CD4-positive, alpha-beta T cell (primary cell): ENCODE results near the gene HS2ST1. TPM values are rescaled to one million over a fixed set of nuclear protein-coding genes. Genes with fewer than 3 reads are reported as not detected.

ENCODE experiments used
- ATAC-seq: fragments of 200-7000 bp; cut with Tn5 transposase; one replicate; pipeline ENCODE4 v1.10.0; 2022; ENCODE audit warnings: mild to moderate bottlenecking; ENCODE audit not compliant: poor library complexity
- CTCF ChIA-PET: fragments of 350-600 bp; sonication (Branson Sonifier 250); formaldehyde crosslinking; loops from one replicate; lab custom pipeline; 2021; ENCODE audit warnings: antibody characterized with exemption, inconsistent platforms; lab: Charles Lee
- POLR2A ChIA-PET: fragments of 350-600 bp; sonication (Branson Sonifier 250); formaldehyde crosslinking; loops from one replicate; lab custom pipeline; 2021; ENCODE audit warnings: antibody characterized with exemption, inconsistent platforms; lab: Charles Lee
- DNase-seq, 14 experiments: peaks; one replicate each; pipeline ENCODE4 v3.0.0-alpha.2; 2013 to 2020; ENCODE audit warnings: mixed read lengths in 2 of 14
- H3K27ac ChIP-seq, 2 donors: one replicate each; pipeline versions ENCODE4 v1.5.1 to v1.7.0; 2013; ENCODE audit warnings: low read length in 2 of 2, low read depth in 1 of 2, mild to moderate bottlenecking in 1 of 2
- H3K27me3 ChIP-seq, 2 experiments: 1 replicate in 1 of 2; 2 replicates in 1 of 2; pipeline versions ENCODE4 v1.6.1 to v1.7.0; 2013; ENCODE audit warnings: low read length in 2 of 2, control low read depth in 1 of 2, mild to moderate bottlenecking in 1 of 2, moderate library complexity in 1 of 2; ENCODE audit not compliant: insufficient read depth in 2 of 2, control insufficient read depth in 1 of 2
- H3K36me3 ChIP-seq: one replicate; pipeline ENCODE4 v1.6.1; 2013; ENCODE audit warnings: low read length, control low read depth; ENCODE audit not compliant: insufficient read depth
- H3K4me1 ChIP-seq: one replicate; pipeline ENCODE4 v1.6.1; 2013; ENCODE audit warnings: low read length, control low read depth; ENCODE audit not compliant: insufficient read depth
- H3K4me3 ChIP-seq: one replicate; pipeline ENCODE4 v1.5.1; 2013; ENCODE audit warnings: mild to moderate bottlenecking, low read length, moderate library complexity
- H3K9me3 ChIP-seq, 2 experiments: 1 replicate in 1 of 2; 2 replicates in 1 of 2; pipeline versions ENCODE4 v1.6.1 to v1.7.0; 2013; ENCODE audit warnings: low read length in 2 of 2, mild to moderate bottlenecking in 2 of 2, control low read depth in 1 of 2, moderate library complexity in 1 of 2; ENCODE audit not compliant: control insufficient read depth in 1 of 2, insufficient read depth in 1 of 2
- H3K27ac Mint-ChIP-seq: one replicate; pipeline ENCODE4 v1.8.0; 2020; ENCODE audit warnings: mixed read lengths
- H3K27me3 Mint-ChIP-seq: one replicate; pipeline ENCODE4 v1.8.0; 2021; ENCODE audit warnings: mixed read lengths
- H3K36me3 Mint-ChIP-seq: one replicate; pipeline ENCODE4 v1.8.0; 2021; ENCODE audit warnings: low read depth, mixed read lengths
- H3K4me1 Mint-ChIP-seq: one replicate; pipeline ENCODE4 v1.8.0; 2021; ENCODE audit warnings: low read depth, mixed read lengths
- H3K4me3 Mint-ChIP-seq: one replicate; pipeline ENCODE4 v1.8.0; 2020; ENCODE audit warnings: mild to moderate bottlenecking, mixed read lengths
- H3K9me3 Mint-ChIP-seq: one replicate; pipeline ENCODE4 v1.8.0; 2020; ENCODE audit warnings: mixed read lengths
- CTCF ChIP-seq: fragments of 200-600 bp; IDR thresholded peaks from one replicate; pipeline ENCODE4 v1.8.0; 2022; ENCODE audit warnings: antibody characterized with exemption, mild to moderate bottlenecking
- intact Hi-C, 2 experiments: fragments of 100-400 bp; cut with DNase I in 1 of 2; cut with micrococcal nuclease in 1 of 2; formaldehyde crosslinking; loops; one replicate each; pipeline versions ENCODE4 v1.15.1 to v1.9.0; 2023 to 2025; cut with DNase I, micrococcal nuclease
- total RNA-seq, 174 experiments: library from RNA in 2 of 174; stranded (reverse) in 2 of 174; gene quantifications; one replicate each; pipeline ENCODE4 v1.2.3 and lab custom pipeline; 2021 to 2026

Gene HS2ST1
- total RNA-seq, 2 experiments from 2014 or later, result 6.7 to 6.9 TPM

- ChIA-PET CTCF (no interaction called here), POLR2A (no interaction called here)
- no peak for TF ChIP-seq CTCF
- no peaks in the 10 kb centered on the region for H3K36me3 Mint-ChIP-seq
- ATAC-seq (no peak), DNase-seq (no peak)
- H3K27ac Mint-ChIP-seq, result no peak overlapping the region
- H3K4me1 ChIP-seq, result no peaks in the 10 kb centered on the region
- peaks cover 11% of the 10 kb centered on the region for H3K4me1 Mint-ChIP-seq
- H3K27me3 ChIP-seq, result no peaks in the 10 kb centered on the region
- no peak overlapping the region for H3K4me3 ChIP-seq
- H3K36me3 ChIP-seq, result no peaks in the 10 kb centered on the region
- H3K9me3 ChIP-seq, result no peaks in the 10 kb centered on the region
- no peaks in the 10 kb centered on the region for H3K27me3 Mint-ChIP-seq
- no peaks in the 10 kb centered on the region for H3K9me3 Mint-ChIP-seq
- intact Hi-C loops, result no loop called here
- H3K27ac ChIP-seq, result no peak overlapping the region
- no peak overlapping the region for H3K4me3 Mint-ChIP-seq
These were observed 83.1 kb downstream of the HS2ST1 start for GRCh38 chr1:86997538-86997937.

GRCh38 chr1:86998280-86998679 lies 83.8 kb downstream of the HS2ST1 start:
- no peaks in the 10 kb centered on the region for H3K9me3 ChIP-seq
- no peak overlapping the region for H3K27ac Mint-ChIP-seq
- H3K27me3 Mint-ChIP-seq, result no peaks in the 10 kb centered on the region
- H3K36me3 Mint-ChIP-seq, result no peaks in the 10 kb centered on the region
- H3K4me3 Mint-ChIP-seq, result no peak overlapping the region
- DNase-seq, result no peak
- no peak for TF ChIP-seq CTCF
- POLR2A ChIA-PET, result no interaction called here
- no peak overlapping the region for H3K27ac ChIP-seq
- no peaks in the 10 kb centered on the region for H3K9me3 Mint-ChIP-seq
- no peaks in the 10 kb centered on the region for H3K36me3 ChIP-seq
- H3K27me3 ChIP-seq, result no peaks in the 10 kb centered on the region
- CTCF ChIA-PET, result no interaction called here
- peaks cover 11% of the 10 kb centered on the region for H3K4me1 Mint-ChIP-seq
- H3K4me3 ChIP-seq, result no peak overlapping the region
- intact Hi-C loops, result no loop called here
- H3K4me1 ChIP-seq, result no peaks in the 10 kb centered on the region
- ATAC-seq, result no peak

DNA sequence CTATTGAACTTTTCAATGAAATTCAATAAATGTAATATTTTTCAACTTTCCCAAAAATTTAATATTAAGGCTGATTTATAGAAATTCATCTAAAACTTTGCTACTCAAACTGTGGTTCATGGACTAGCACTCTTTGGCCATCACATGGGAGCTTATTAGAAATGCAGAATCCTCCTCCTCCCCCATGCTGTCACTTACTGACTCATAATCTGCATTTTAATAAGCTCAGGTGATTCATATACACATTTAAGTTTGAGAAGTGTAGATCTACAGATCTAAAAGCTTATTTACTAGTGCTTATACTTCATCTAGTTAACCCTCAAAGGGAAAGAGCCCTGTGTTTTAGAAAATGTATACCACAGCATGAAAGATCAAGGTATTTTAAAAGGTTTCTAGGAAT lies 84.3 kb downstream of the HS2ST1 start:
- no peak overlapping the region for H3K4me3 Mint-ChIP-seq
- no peaks in the 10 kb centered on the region for H3K27me3 Mint-ChIP-seq
- no peak overlapping the region for H3K27ac Mint-ChIP-seq
- H3K36me3 Mint-ChIP-seq, result no peaks in the 10 kb centered on the region
- peaks cover 11% of the 10 kb centered on the region for H3K4me1 Mint-ChIP-seq
- Histone ChIP-seq H3K27me3 (no peaks in the 10 kb centered on the region), H3K36me3 (no peaks in the 10 kb centered on the region), H3K9me3 (no peaks in the 10 kb centered on the region), H3K27ac (no peak overlapping the region), H3K4me1 (no peaks in the 10 kb centered on the region), H3K4me3 (no peak overlapping the region)
- no peak for TF ChIP-seq CTCF
- intact Hi-C loops, result no loop called here
- ATAC-seq (no peak), DNase-seq (no peak)
- no peaks in the 10 kb centered on the region for H3K9me3 Mint-ChIP-seq
- ChIA-PET POLR2A (no interaction called here), CTCF (no interaction called here)
